ENCODE measurements around the gene ABCG8. TPM values are rescaled to one million over a fixed set of nuclear protein-coding genes. Genes with fewer than 3 reads are reported as not detected.

ABCG8 gene
- total RNA-seq, 1 experiment from 2014 or later, result not detected

DNA sequence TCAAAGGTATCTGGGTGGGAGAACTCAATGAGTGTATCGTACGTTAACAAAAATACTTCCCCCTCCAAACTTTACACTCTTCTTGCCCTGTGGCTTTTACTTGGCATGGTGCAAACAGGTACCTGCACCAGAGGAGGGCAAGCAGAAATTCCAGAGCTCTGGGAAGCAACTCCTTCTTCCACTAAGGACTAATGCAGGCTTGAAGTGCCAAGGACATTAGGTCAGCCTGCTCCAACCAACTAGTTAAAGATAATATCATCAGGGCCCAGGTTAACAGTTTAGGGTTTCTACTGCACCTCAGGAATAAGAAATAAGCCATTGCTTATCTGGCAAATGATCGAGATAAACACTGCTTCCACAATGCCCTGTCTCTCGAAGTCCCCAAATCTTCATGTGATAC is 86.7 kb downstream of the ABCG8 start:
- H3K4me3 ChIP-seq, result no peak overlapping the region
- CTCF ChIA-PET, result no interaction called here
- H3K4me1 ChIP-seq (replicated peaks; ENCODE audit: insufficient read depth), result no peaks in the 10 kb centered on the region
- POLR2A ChIA-PET (ENCODE audit: unreplicated experiment), result no interaction called here
- no peak overlapping the region for H3K4me2 ChIP-seq
- H3K79me2 ChIP-seq (ENCODE audit: low read depth), result no peaks in the 10 kb centered on the region
- peaks cover 69% of the 10 kb centered on the region for H3K36me3 ChIP-seq (ENCODE audit: low read depth)
- 0 out of 2 replicates have a peak, but pooled peaks cover 8% of the 10 kb centered on the region for H4K20me1 ChIP-seq (ENCODE audit: insufficient read depth)
- DNase-seq, result no peak
- H3F3A ChIP-seq (ENCODE audit: insufficient read depth, low read depth), result peaks cover 31% of the 10 kb centered on the region
- BruUV-seq (replicated peaks), result no TSS peak
- H3K27me3 ChIP-seq (ENCODE audit: insufficient read depth, low read depth), result no peaks in the 10 kb centered on the region
- H3K9me3 ChIP-seq (ENCODE audit: insufficient read depth, low read depth), result no peaks in the 10 kb centered on the region
- H3K9me2 ChIP-seq (ENCODE audit: insufficient read depth), result no peaks in the 10 kb centered on the region
- TF ChIP-seq, protein P1, sequence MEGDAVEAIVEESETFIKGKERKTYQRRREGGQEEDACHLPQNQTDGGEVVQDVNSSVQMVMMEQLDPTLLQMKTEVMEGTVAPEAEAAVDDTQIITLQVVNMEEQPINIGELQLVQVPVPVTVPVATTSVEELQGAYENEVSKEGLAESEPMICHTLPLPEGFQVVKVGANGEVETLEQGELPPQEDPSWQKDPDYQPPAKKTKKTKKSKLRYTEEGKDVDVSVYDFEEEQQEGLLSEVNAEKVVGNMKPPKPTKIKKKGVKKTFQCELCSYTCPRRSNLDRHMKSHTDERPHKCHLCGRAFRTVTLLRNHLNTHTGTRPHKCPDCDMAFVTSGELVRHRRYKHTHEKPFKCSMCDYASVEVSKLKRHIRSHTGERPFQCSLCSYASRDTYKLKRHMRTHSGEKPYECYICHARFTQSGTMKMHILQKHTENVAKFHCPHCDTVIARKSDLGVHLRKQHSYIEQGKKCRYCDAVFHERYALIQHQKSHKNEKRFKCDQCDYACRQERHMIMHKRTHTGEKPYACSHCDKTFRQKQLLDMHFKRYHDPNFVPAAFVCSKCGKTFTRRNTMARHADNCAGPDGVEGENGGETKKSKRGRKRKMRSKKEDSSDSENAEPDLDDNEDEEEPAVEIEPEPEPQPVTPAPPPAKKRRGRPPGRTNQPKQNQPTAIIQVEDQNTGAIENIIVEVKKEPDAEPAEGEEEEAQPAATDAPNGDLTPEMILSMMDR (conservative IDR thresholded peaks at IDR 0.05), result no peak
- TF ChIP-seq EZH2 (IDR thresholded peaks at IDR 0.05; ENCODE audit: low read depth), result no peak
- no peak overlapping the region for H3K27ac ChIP-seq
- intact Hi-C loops (cut with micrococcal nuclease; ENCODE audit: unreplicated experiment), result no loop called here
- no peak overlapping the region for H2AFZ ChIP-seq

- Histone ChIP-seq H3K79me2 (ENCODE audit: low read depth) (no peaks in the 10 kb centered on the region), H3K9me2 (ENCODE audit: insufficient read depth) (no peaks in the 10 kb centered on the region), H3K27ac (no peak overlapping the region), H2AFZ (no peak overlapping the region), H3K36me3 (ENCODE audit: low read depth) (peaks cover 59% of the 10 kb centered on the region), H3K4me1 (replicated peaks; ENCODE audit: insufficient read depth) (no peaks in the 10 kb centered on the region), H4K20me1 (ENCODE audit: insufficient read depth) (0 out of 2 replicates have a peak, but pooled peaks cover 7% of the 10 kb centered on the region), H3K9me3 (ENCODE audit: insufficient read depth, low read depth) (no peaks in the 10 kb centered on the region), H3K4me2 (no peak overlapping the region), H3K27me3 (ENCODE audit: insufficient read depth, low read depth) (no peaks in the 10 kb centered on the region), H3K4me3 (no peak overlapping the region), H3F3A (ENCODE audit: insufficient read depth, low read depth) (peaks cover 27% of the 10 kb centered on the region)
- BruUV-seq (replicated peaks), result no TSS peak
- no peak for DNase-seq
- TF ChIP-seq, protein P1 (conservative IDR thresholded peaks at IDR 0.05), result no peak
- TF ChIP-seq EZH2 (IDR thresholded peaks at IDR 0.05; ENCODE audit: low read depth), result no peak
- ChIA-PET POLR2A (ENCODE audit: unreplicated experiment) (no interaction called here), CTCF (no interaction called here)
- intact Hi-C loops (cut with micrococcal nuclease; ENCODE audit: unreplicated experiment), result no loop called here
These were observed 88.7 kb downstream of the ABCG8 start for GRCh38 chr2:43927442-43927841.

GRCh38 chr2:43931293-43931692 is 92.5 kb downstream of the ABCG8 start:
- peaks cover 30% of the 10 kb centered on the region for H3F3A ChIP-seq (ENCODE audit: insufficient read depth, low read depth)
- no peaks in the 10 kb centered on the region for H3K4me1 ChIP-seq (replicated peaks; ENCODE audit: insufficient read depth)
- H4K20me1 ChIP-seq (ENCODE audit: insufficient read depth), result peaks cover 18% of the 10 kb centered on the region
- no peaks in the 10 kb centered on the region for H3K79me2 ChIP-seq (ENCODE audit: low read depth)
- no peak overlapping the region for H3K4me2 ChIP-seq
- ChIA-PET POLR2A (ENCODE audit: unreplicated experiment) (no interaction called here), CTCF (interaction anchor here (0.6 kb wide), 1 partner anchor 360 kb away, joined by 3 read pairs; no protein-coding TSS in a partner anchor)
- no peak for DNase-seq
- no peak overlapping the region for H3K27ac ChIP-seq
- no TSS peak for BruUV-seq (replicated peaks)
- H3K27me3 ChIP-seq (ENCODE audit: insufficient read depth, low read depth), result no peaks in the 10 kb centered on the region
- TF ChIP-seq, protein P1 (conservative IDR thresholded peaks at IDR 0.05), result no peak
- no peak for TF ChIP-seq EZH2 (IDR thresholded peaks at IDR 0.05; ENCODE audit: low read depth)
- no peaks in the 10 kb centered on the region for H3K9me3 ChIP-seq (ENCODE audit: insufficient read depth, low read depth)
- H3K36me3 ChIP-seq (ENCODE audit: low read depth), result peaks cover 70% of the 10 kb centered on the region
- H2AFZ ChIP-seq, result no peak overlapping the region
- H3K9me2 ChIP-seq (ENCODE audit: insufficient read depth), result no peaks in the 10 kb centered on the region
- intact Hi-C loops (cut with micrococcal nuclease; ENCODE audit: unreplicated experiment), result no loop called here
- no peak overlapping the region for H3K4me3 ChIP-seq

Other genes with a start within 250 kb of the ABCG8 start
- 28.1 and 30.5 TPM in 2 replicates for gene THADA, start 242.9 kb upstream of the ABCG8 start, total RNA-seq (2021)
- gene PLEKHH2, start 201.7 kb upstream of the ABCG8 start, total RNA-seq (2021), result 1.6 and 2.3 TPM in 2 replicates
- gene C1GALT1C1L, start 162.5 kb upstream of the ABCG8 start, total RNA-seq (2021), result 3.7 and 4.6 TPM in 2 replicates
- gene DYNC2LI1, start 64.9 kb upstream of the ABCG8 start, total RNA-seq (2021), result 26.5 and 27.1 TPM in 2 replicates
- not detected in 2 replicates for gene ABCG5, start 132 bp upstream of the ABCG8 start, total RNA-seq (2021)
- 133 and 149 TPM in 2 replicates for gene LRPPRC, start 157.0 kb downstream of the ABCG8 start, total RNA-seq (2021)